ENCODE data around the gene PFN3.
A peak's percentile ranks its signal among the peaks of the same experiment; 100 is the strongest.
"Not testable (repeated sequence)": the region's sequence is repeated elsewhere in the genome, so short reads cannot be mapped to it uniquely, and the experiment has no call there.

The PFN3 gene

GRCh38 chr5:177363565-177363964, 36.9 kb downstream of the PFN3 start:
- peaks cover 87% of the 10 kb centered on the region for H3K4me1 Mint-ChIP-seq (ENCODE audit: low read depth)
- H3K4me3 Mint-ChIP-seq: peak overlapping the region; percentile 75
- H3K36me3 Mint-ChIP-seq (ENCODE audit: low read depth): peaks cover 75% of the 10 kb centered on the region
- H3K27ac Mint-ChIP-seq: peak overlapping the region; percentile 84
- H3K27me3 Mint-ChIP-seq: no peaks in the 10 kb centered on the region
- intact Hi-C loops (cut with micrococcal nuclease): no loop called here
- no peaks in the 10 kb centered on the region for H3K9me3 Mint-ChIP-seq

GRCh38 chr5:177362610-177363507, 37.6 kb downstream of the PFN3 start:
- H3K9me3 Mint-ChIP-seq: no peaks in the 10 kb centered on the region
- peak overlapping the region; percentile 75 for H3K4me3 Mint-ChIP-seq
- H3K36me3 Mint-ChIP-seq (ENCODE audit: low read depth): peaks cover 75% of the 10 kb centered on the region
- H3K27me3 Mint-ChIP-seq: no peaks in the 10 kb centered on the region
- intact Hi-C loops (cut with micrococcal nuclease): no loop called here
- peaks cover 84% of the 10 kb centered on the region for H3K4me1 Mint-ChIP-seq (ENCODE audit: low read depth)
- H3K27ac Mint-ChIP-seq: peak overlapping the region; percentile 84

- H3K27me3 Mint-ChIP-seq: no peaks in the 10 kb centered on the region
- peaks cover 89% of the 10 kb centered on the region for H3K4me1 Mint-ChIP-seq (ENCODE audit: low read depth)
- intact Hi-C loops (cut with micrococcal nuclease): no loop called here
- no peaks in the 10 kb centered on the region for H3K9me3 Mint-ChIP-seq
- H3K36me3 Mint-ChIP-seq (ENCODE audit: low read depth): peaks cover 71% of the 10 kb centered on the region
- H3K4me3 Mint-ChIP-seq: peak overlapping the region; percentile 75
- H3K27ac Mint-ChIP-seq: peak overlapping the region; percentile 84
Observed at GRCh38 chr5:177362292-177362609, 38.2 kb downstream of the PFN3 start.

GRCh38 chr5:177361418-177362291, 38.8 kb downstream of the PFN3 start:
- no peaks in the 10 kb centered on the region for H3K27me3 Mint-ChIP-seq
- H3K27ac Mint-ChIP-seq: peak overlapping the region; percentile 84
- peak overlapping the region; percentile 75 for H3K4me3 Mint-ChIP-seq
- peaks cover 91% of the 10 kb centered on the region for H3K4me1 Mint-ChIP-seq (ENCODE audit: low read depth)
- H3K36me3 Mint-ChIP-seq (ENCODE audit: low read depth): peaks cover 65% of the 10 kb centered on the region
- H3K9me3 Mint-ChIP-seq: no peaks in the 10 kb centered on the region
- intact Hi-C loops (cut with micrococcal nuclease): no loop called here

- peak overlapping the region; percentile 49 for H3K4me3 Mint-ChIP-seq
- intact Hi-C loops (cut with micrococcal nuclease); H3K9me3 Mint-ChIP-seq; H3K27me3 Mint-ChIP-seq: not testable (repeated sequence)
- H3K4me1 Mint-ChIP-seq (ENCODE audit: low read depth): peaks cover 91% of the 10 kb centered on the region
- H3K36me3 Mint-ChIP-seq (ENCODE audit: low read depth): peaks cover 56% of the 10 kb centered on the region
- peak overlapping the region; percentile 84 for H3K27ac Mint-ChIP-seq
Observed at GRCh38 chr5:177360740-177361139, 39.7 kb downstream of the PFN3 start.

- Mint-ChIP-seq H3K4me1 (ENCODE audit: low read depth) (peaks cover 95% of the 10 kb centered on the region), H3K36me3 (ENCODE audit: low read depth) (peaks cover 48% of the 10 kb centered on the region), H3K27ac (peak overlapping the region; percentile 84), H3K4me3 (peak overlapping the region; percentile 94), H3K27me3 (no peaks in the 10 kb centered on the region), H3K9me3 (peaks cover 6% of the 10 kb centered on the region)
- intact Hi-C loops (cut with micrococcal nuclease): loop anchor here (5.0 kb wide), 1 partner anchor 53 kb away; no protein-coding TSS in a partner anchor
Observed at GRCh38 chr5:177359860-177360259, 40.6 kb downstream of the PFN3 start.

GRCh38 chr5:177359451-177359851, 41.0 kb downstream of the PFN3 start:
- Mint-ChIP-seq H3K4me3 (peak overlapping the region; percentile 94), H3K27me3 (no peaks in the 10 kb centered on the region), H3K4me1 (ENCODE audit: low read depth) (peaks cover 95% of the 10 kb centered on the region), H3K36me3 (ENCODE audit: low read depth) (peaks cover 44% of the 10 kb centered on the region), H3K9me3 (peaks cover 6% of the 10 kb centered on the region), H3K27ac (peak overlapping the region; percentile 84)
- intact Hi-C loops (cut with micrococcal nuclease): loop anchor here (5.0 kb wide), 1 partner anchor 52 kb away; no protein-coding TSS in a partner anchor

- H3K4me1 Mint-ChIP-seq (ENCODE audit: low read depth): peaks cover 95% of the 10 kb centered on the region
- H3K27me3 Mint-ChIP-seq: no peaks in the 10 kb centered on the region
- H3K36me3 Mint-ChIP-seq (ENCODE audit: low read depth): peaks cover 40% of the 10 kb centered on the region
- H3K9me3 Mint-ChIP-seq: peaks cover 6% of the 10 kb centered on the region
- intact Hi-C loops (cut with micrococcal nuclease): loop anchor here (5.0 kb wide), 1 partner anchor 51 kb away; no protein-coding TSS in a partner anchor
- peak overlapping the region; percentile 84 for H3K27ac Mint-ChIP-seq
- H3K4me3 Mint-ChIP-seq: peak overlapping the region; percentile 94
Observed at GRCh38 chr5:177358370-177358819, 42.1 kb downstream of the PFN3 start.

- Mint-ChIP-seq H3K4me1 (ENCODE audit: low read depth) (peaks cover 95% of the 10 kb centered on the region), H3K27me3 (no peaks in the 10 kb centered on the region), H3K4me3 (peak within 1 kb of the TSS; percentile 94), H3K36me3 (ENCODE audit: low read depth) (peaks cover 36% of the 10 kb centered on the region), H3K9me3 (peaks cover 6% of the 10 kb centered on the region), H3K27ac (peak within 1 kb of the TSS; percentile 84)
- intact Hi-C loops (cut with micrococcal nuclease): loop anchor here (5.0 kb wide), 1 partner anchor 50 kb away; no protein-coding TSS in a partner anchor
Observed at GRCh38 chr5:177357459-177358351, 42.8 kb downstream of the PFN3 start, which contains the start of gene RGS14. Gene RGS14 (plus strand): TSS chr5:177357924. CDS start chr5:177358025, 101 bp downstream.

GRCh38 chr5:177357146-177357458, 43.4 kb downstream of the PFN3 start:
- Mint-ChIP-seq H3K27me3 (no peaks in the 10 kb centered on the region), H3K4me1 (ENCODE audit: low read depth) (peaks cover 95% of the 10 kb centered on the region), H3K4me3 (peak overlapping the region; percentile 94), H3K27ac (peak overlapping the region; percentile 84), H3K36me3 (ENCODE audit: low read depth) (peaks cover 31% of the 10 kb centered on the region), H3K9me3 (peaks cover 6% of the 10 kb centered on the region)
- intact Hi-C loops (cut with micrococcal nuclease): loop anchor here (5.0 kb wide), 1 partner anchor 50 kb away; no protein-coding TSS in a partner anchor

- H3K27me3 Mint-ChIP-seq: no peaks in the 10 kb centered on the region
- peaks cover 94% of the 10 kb centered on the region for H3K4me1 Mint-ChIP-seq (ENCODE audit: low read depth)
- intact Hi-C loops (cut with micrococcal nuclease): loop anchor here (5.0 kb wide), 1 partner anchor 49 kb away; no protein-coding TSS in a partner anchor
- peaks cover 31% of the 10 kb centered on the region for H3K36me3 Mint-ChIP-seq (ENCODE audit: low read depth)
- peak overlapping the region; percentile 84 for H3K27ac Mint-ChIP-seq
- H3K9me3 Mint-ChIP-seq: peaks cover 6% of the 10 kb centered on the region
- H3K4me3 Mint-ChIP-seq: peak overlapping the region; percentile 94
Observed at GRCh38 chr5:177356746-177357145, 43.7 kb downstream of the PFN3 start.

GRCh38 chr5:177355868-177356168, 44.6 kb downstream of the PFN3 start:
- H3K36me3 Mint-ChIP-seq (ENCODE audit: low read depth): peaks cover 39% of the 10 kb centered on the region
- H3K4me1 Mint-ChIP-seq (ENCODE audit: low read depth): peaks cover 84% of the 10 kb centered on the region
- peak overlapping the region; percentile 58 for H3K27ac Mint-ChIP-seq
- H3K9me3 Mint-ChIP-seq: peaks cover 6% of the 10 kb centered on the region
- no peak overlapping the region for H3K4me3 Mint-ChIP-seq
- H3K27me3 Mint-ChIP-seq: no peaks in the 10 kb centered on the region
- intact Hi-C loops (cut with micrococcal nuclease): loop anchor here (5.0 kb wide), 1 partner anchor 49 kb away; no protein-coding TSS in a partner anchor
